OCI-LY1 (cell line): ENCODE measurements around the gene SDR42E2.
"Not testable (repeated sequence)": the region's sequence is repeated elsewhere in the genome, so short reads cannot be mapped to it uniquely, and the experiment has no call there.

Source experiments
- H2AFZ ChIP-seq: fragments of 200-600 bp; sonication (generic), shearing (Covaris generic); 2 replicates; pipeline ENCODE4 v1.6.0; 2014; ENCODE audit warnings: antibody characterized with exemption, mild to moderate bottlenecking, low read length
- H3F3A ChIP-seq: fragments of 200-600 bp; sonication (generic), shearing (Covaris generic); 2 replicates; pipeline ENCODE4 v1.6.0; 2014; ENCODE audit warnings: mild to moderate bottlenecking, antibody characterized with exemption, low read length, moderate library complexity; ENCODE audit not compliant: insufficient read depth
- H3K27ac ChIP-seq: fragments of 200-600 bp; sonication (generic); 2 replicates; pipeline ENCODE4 v1.5.1; 2014; ENCODE audit warnings: low read length, mixed run types, mild to moderate bottlenecking, low read depth; ENCODE audit not compliant: poor library complexity, severe bottlenecking
- H3K27me3 ChIP-seq: fragments of 200-600 bp; sonication (generic); 2 replicates; pipeline ENCODE4 v1.6.0; 2014; ENCODE audit warnings: antibody characterized with exemption, mild to moderate bottlenecking, low read length, moderate library complexity; ENCODE audit not compliant: insufficient read depth
- H3K36me3 ChIP-seq: fragments of 200-600 bp; sonication (generic); 2 replicates; pipeline ENCODE4 v1.6.1; 2014; ENCODE audit warnings: mild to moderate bottlenecking, antibody characterized with exemption, low read length, moderate library complexity, mixed read lengths; ENCODE audit not compliant: insufficient read depth
- H3K4me1 ChIP-seq: fragments of 200-600 bp; sonication (generic); 2 replicates; pipeline ENCODE4 v1.5.1; 2014; ENCODE audit warnings: mild to moderate bottlenecking, low read length, moderate library complexity; ENCODE audit not compliant: insufficient read depth, severe bottlenecking
- H3K4me2 ChIP-seq: fragments of 200-600 bp; sonication (generic), shearing (Covaris generic); 2 replicates; pipeline ENCODE4 v1.6.1; 2014; ENCODE audit warnings: low read length
- H3K4me3 ChIP-seq: fragments of 200-600 bp; sonication (generic); 2 replicates; pipeline ENCODE4 v1.5.1; 2014; ENCODE audit warnings: low read length, low read depth, mild to moderate bottlenecking, mixed read lengths; ENCODE audit not compliant: poor library complexity, severe bottlenecking
- H3K79me2 ChIP-seq: fragments of 200-600 bp; shearing (Covaris generic); 2 replicates; pipeline ENCODE4 v1.6.1; 2016; ENCODE audit warnings: mixed run types, low read length, mixed read lengths; ENCODE audit not compliant: insufficient read depth
- H3K9ac ChIP-seq: fragments of 200-600 bp; sonication (generic), shearing (Covaris generic); 2 replicates; pipeline ENCODE4 v1.6.1; 2014; ENCODE audit warnings: mild to moderate bottlenecking, low read length, mixed read lengths
- H3K9me2 ChIP-seq: fragments of 200-600 bp; sonication (generic), shearing (Covaris generic); 2 replicates; pipeline ENCODE4 v1.6.1; 2014; ENCODE audit warnings: low read depth, mild to moderate bottlenecking, low read length, mixed read lengths
- H3K9me3 ChIP-seq: fragments of 200-600 bp; shearing (Covaris generic); 2 replicates; pipeline ENCODE4 v1.6.1; 2014; ENCODE audit warnings: low read length, mixed read lengths
- H4K20me1 ChIP-seq: fragments of 200-600 bp; sonication (generic), shearing (Covaris generic); 2 replicates; pipeline ENCODE4 v1.6.0; 2016; ENCODE audit warnings: mild to moderate bottlenecking, low read length; ENCODE audit not compliant: insufficient read depth
- EZH2 ChIP-seq: fragments of 200-600 bp; sonication (generic), shearing (Covaris generic); IDR thresholded peaks from 2 replicates; pipeline ENCODE4 v1.8.0; 2017; ENCODE audit warnings: borderline replicate concordance, mixed run types, mild to moderate bottlenecking, antibody characterized with exemption, low read length, moderate library complexity, mixed read lengths
- TF ChIP-seq, protein P1 (sequence below): fragments of 200-600 bp; sonication (generic), shearing (Covaris generic); IDR thresholded peaks from 2 replicates; pipeline ENCODE4 v1.5.1; 2017; ENCODE audit warnings: mild to moderate bottlenecking, antibody characterized with exemption, low read length, moderate library complexity, mixed read lengths

Gene SDR42E2

DNA sequence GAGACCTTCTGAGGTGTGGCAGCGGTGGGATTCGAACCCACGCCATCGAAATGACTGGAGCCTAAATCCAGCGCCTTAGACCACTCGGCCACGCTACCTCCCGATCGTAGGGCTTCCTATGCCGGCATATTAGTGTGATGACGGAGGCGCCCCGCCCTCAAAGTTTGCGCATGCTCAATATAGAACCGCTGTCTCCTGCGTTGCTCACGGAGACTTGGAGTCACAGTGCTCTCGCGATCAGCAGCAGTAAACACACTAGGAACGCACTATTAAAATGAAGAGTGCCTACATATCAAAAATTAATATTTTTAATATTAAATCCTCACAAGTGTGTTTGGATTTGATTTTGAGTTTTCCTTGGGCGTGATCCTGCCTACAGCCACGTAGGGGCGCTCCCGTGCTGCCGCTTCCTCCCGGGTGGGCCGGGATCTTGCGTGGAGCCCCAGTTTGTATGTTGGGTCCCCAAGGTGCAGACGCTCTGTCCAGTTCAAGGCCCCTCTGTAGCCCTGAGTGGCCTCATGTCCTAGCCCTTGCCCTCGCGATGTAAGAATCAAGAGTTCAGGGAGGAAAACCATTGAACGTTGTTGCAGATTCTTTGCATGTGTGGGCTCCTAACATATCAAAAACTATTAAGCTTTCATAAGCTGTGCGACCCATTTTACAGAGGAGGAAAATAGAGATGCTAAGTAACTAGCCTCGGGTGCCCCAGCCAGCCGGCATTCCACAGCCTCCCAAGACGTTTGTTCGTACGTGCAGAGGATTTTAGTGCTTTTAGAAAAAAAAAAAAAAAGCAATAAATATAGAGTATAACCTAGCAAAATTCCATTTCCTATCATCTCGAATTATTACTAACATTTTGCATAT, 33.6 kb downstream of the SDR42E2 start:
- Histone ChIP-seq H3K9me3 (no peaks in the 10 kb centered on the region), H3K27ac (peak overlapping the region; percentile 6), H3K27me3 (no peaks in the 10 kb centered on the region), H4K20me1 (no peaks in the 10 kb centered on the region), H3K4me3 (peak overlapping the region; percentile 69), H2AFZ (0 out of 2 replicates have a peak overlapping the region, but pooled peaks have one; percentile 56), H3K36me3 (no peaks in the 10 kb centered on the region), H3K9ac (peak overlapping the region; percentile 70), H3K9me2 (no peaks in the 10 kb centered on the region), H3F3A (no peaks in the 10 kb centered on the region; the same call in 1 of the 2 replicates), H3K79me2 (no peaks in the 10 kb centered on the region), H3K4me2 (peak overlapping the region; percentile 88), H3K4me1 (peaks cover 50% of the 10 kb centered on the region)
- TF ChIP-seq, protein P1, sequence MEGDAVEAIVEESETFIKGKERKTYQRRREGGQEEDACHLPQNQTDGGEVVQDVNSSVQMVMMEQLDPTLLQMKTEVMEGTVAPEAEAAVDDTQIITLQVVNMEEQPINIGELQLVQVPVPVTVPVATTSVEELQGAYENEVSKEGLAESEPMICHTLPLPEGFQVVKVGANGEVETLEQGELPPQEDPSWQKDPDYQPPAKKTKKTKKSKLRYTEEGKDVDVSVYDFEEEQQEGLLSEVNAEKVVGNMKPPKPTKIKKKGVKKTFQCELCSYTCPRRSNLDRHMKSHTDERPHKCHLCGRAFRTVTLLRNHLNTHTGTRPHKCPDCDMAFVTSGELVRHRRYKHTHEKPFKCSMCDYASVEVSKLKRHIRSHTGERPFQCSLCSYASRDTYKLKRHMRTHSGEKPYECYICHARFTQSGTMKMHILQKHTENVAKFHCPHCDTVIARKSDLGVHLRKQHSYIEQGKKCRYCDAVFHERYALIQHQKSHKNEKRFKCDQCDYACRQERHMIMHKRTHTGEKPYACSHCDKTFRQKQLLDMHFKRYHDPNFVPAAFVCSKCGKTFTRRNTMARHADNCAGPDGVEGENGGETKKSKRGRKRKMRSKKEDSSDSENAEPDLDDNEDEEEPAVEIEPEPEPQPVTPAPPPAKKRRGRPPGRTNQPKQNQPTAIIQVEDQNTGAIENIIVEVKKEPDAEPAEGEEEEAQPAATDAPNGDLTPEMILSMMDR, result peak; percentile 93
- no peak for TF ChIP-seq EZH2

DNA sequence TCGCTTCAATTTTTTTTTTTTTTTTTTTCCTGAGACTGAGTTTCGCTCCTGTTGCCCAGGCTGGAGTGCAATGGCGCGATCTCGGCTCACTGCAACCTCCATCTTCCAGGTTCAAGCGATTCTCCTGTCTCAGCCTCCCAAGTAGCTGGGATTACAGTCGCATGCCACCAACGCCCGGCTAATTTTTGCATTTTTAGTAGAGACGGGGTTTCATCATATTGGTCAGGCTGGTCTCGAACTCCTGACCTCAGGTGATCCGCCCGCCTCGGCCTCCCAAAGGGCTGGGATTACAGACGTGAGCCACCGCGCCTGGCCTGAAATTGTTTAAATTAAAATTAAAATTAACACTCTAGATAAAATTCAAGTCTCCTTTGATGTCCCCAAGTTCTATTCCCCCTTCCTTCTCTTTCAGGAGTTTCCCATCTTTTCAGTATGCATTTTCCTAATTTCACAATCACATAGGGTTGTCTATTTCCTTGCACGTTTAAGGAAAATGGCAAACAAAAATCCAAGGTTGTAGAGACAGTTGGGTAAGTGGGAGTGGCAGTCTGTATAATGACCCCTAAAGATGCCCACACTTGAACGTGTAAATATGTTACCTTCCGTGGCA, 34.4 kb downstream of the SDR42E2 start:
- peak overlapping the region; percentile 6 for H3K27ac ChIP-seq
- H3K4me1 ChIP-seq, result peaks cover 54% of the 10 kb centered on the region
- H2AFZ ChIP-seq, H4K20me1 ChIP-seq, H3K79me2 ChIP-seq, H3K36me3 ChIP-seq, H3K9me3 ChIP-seq, H3F3A ChIP-seq, H3K9me2 ChIP-seq, H3K27me3 ChIP-seq: not testable (repeated sequence)
- H3K9ac ChIP-seq, result peak overlapping the region; percentile 70
- peak overlapping the region; percentile 88 for H3K4me2 ChIP-seq
- H3K4me3 ChIP-seq, result peak overlapping the region; percentile 69

DNA sequence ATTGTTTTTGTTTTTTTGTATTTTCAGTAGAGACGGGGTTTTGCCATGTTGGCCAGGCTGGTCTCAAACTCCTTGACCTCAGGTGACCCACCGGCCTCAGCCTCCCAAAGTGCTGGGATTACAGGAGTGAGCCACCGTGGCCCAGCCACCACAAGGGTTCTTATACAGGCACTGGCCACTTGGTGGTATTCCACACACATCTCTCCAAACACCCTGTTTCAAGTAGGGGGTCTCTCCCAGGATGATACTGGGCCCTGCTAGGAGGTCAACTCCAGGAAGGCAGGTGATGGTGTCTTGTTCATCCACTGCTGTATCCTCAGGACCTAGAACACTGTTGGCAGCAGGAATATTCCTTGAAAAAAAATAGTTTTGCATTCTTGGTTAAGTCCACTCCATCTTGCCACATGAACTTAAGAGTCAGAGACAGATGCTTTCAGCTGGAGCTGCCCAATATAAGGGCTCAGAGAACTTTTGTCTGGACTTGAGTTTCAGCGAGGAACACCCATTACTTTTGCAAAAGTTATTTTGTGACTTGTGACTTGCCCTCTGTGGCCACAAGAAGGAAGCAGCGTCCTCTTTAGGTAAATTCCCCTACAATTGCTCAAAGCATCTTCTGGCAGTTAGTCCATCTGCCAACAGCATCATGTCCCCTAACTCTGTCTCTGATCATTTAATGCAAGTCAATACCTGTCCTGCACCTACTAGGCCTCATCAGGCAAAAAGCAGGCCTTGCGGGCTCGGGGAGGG, 36.4 kb downstream of the SDR42E2 start:
- H3K9ac ChIP-seq, result peak overlapping the region; percentile 3; the same call in 1 of the 2 replicates
- H3K27ac ChIP-seq, result peak overlapping the region; percentile 82
- H3K9me2 ChIP-seq, result no peaks in the 10 kb centered on the region

More for the DNA sequence above, 36.4 kb downstream of the SDR42E2 start:
- Histone ChIP-seq H3F3A (no peaks in the 10 kb centered on the region; the same call in 1 of the 2 replicates), H3K9me3 (no peaks in the 10 kb centered on the region), H3K79me2 (no peaks in the 10 kb centered on the region), H3K4me2 (peak overlapping the region; percentile 30; the same call in 1 of the 2 replicates), H2AFZ (no peak overlapping the region), H3K4me1 (peaks cover 45% of the 10 kb centered on the region), H3K4me3 (peak overlapping the region; percentile 9), H3K36me3 (no peaks in the 10 kb centered on the region), H4K20me1 (no peaks in the 10 kb centered on the region), H3K27me3 (no peaks in the 10 kb centered on the region)
- TF ChIP-seq, protein P1, result peak; percentile 24; the same call in 1 of the 2 replicates
- no peak for TF ChIP-seq EZH2
